Esophagus muscularis mucosa (tissue), 4 donors: Measurements from ENCODE around the gene BCL3.

Experiments used
- EP300 ChIP-seq: sonication (generic); formaldehyde crosslinking; IDR thresholded peaks from one replicate; pipeline ENCODE4 v1.6.1; 2017; ENCODE audit warnings: antibody characterized with exemption
- POLR2A ChIP-seq: fragments of 450-650 bp; IDR thresholded peaks from one replicate; pipeline ENCODE4 v1.6.1; 2017; ENCODE audit warnings: antibody characterized with exemption, moderate library complexity, mild to moderate bottlenecking, low read depth
- POLR2AphosphoS5 ChIP-seq, 2 donors: sonication (generic); formaldehyde crosslinking; IDR thresholded peaks; one replicate each; pipeline ENCODE4 v1.6.1; 2017; ENCODE audit warnings: antibody characterized with exemption in 2 of 2
- TF ChIP-seq, protein P1 (sequence below), 3 experiments: fragments of 200-600 bp in 2 of 3; fragments of 450-650 bp in 1 of 3; sonication (generic) in 2 of 3; IDR thresholded peaks; one replicate each; pipeline ENCODE4 v1.5.1; 2017 to 2019; ENCODE audit warnings: antibody characterized with exemption in 3 of 3, mild to moderate bottlenecking in 2 of 3, moderate library complexity in 1 of 3

DNA sequence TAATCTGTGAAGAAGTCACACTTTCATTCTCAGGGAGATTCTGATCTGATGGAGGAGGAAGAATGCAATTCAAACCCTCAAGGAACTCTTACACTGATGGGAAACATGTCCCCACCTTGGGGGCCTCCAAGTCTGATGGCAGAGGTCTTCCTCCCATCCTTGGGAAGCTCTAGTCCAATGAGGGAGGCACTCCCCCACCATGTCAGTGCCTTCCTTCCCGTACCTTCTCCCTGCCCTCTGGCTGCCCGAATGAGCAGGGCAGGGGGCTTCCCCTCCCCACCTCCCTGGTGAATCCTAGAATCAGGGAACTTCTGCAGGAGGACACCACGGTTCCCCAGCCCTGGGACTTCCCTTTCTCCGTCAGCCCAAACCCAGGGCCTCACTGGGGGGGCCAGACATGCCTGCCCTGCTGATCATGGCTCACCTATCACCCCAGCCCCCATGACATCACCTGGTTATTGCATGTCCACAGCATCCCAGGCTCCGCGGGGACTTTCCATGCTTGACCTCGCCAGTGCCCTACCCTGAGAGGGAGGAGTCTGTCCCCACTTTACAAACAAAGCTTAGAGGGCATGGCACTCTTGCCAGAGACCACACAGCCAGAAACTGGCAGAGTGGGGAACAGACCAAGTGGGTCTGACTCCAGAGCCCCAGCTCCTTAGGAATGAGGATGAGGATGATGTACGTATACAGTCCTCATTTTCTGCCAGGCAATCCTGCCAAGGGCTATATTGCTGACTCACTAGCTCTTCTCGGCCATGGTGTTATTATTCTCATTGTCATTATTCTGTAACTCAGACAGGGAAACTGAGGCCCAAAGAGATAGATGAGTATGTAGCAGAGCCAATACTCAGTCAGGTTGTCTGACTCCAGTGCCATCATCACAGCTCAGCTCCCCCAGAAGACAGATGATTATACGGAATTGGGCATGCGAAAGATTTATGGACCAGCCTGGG lies 9.6 kb upstream of the BCL3 start:
- TF ChIP-seq, protein P1, sequence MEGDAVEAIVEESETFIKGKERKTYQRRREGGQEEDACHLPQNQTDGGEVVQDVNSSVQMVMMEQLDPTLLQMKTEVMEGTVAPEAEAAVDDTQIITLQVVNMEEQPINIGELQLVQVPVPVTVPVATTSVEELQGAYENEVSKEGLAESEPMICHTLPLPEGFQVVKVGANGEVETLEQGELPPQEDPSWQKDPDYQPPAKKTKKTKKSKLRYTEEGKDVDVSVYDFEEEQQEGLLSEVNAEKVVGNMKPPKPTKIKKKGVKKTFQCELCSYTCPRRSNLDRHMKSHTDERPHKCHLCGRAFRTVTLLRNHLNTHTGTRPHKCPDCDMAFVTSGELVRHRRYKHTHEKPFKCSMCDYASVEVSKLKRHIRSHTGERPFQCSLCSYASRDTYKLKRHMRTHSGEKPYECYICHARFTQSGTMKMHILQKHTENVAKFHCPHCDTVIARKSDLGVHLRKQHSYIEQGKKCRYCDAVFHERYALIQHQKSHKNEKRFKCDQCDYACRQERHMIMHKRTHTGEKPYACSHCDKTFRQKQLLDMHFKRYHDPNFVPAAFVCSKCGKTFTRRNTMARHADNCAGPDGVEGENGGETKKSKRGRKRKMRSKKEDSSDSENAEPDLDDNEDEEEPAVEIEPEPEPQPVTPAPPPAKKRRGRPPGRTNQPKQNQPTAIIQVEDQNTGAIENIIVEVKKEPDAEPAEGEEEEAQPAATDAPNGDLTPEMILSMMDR (IDR thresholded peaks at IDR 0.05): no peak
- TF ChIP-seq EP300 (no peak), POLR2AphosphoS5 (IDR thresholded peaks at IDR 0.05) (no peak), POLR2A (no peak)
